GM15510 (cell line): ENCODE measurements around the gene SF3B6.

ENCODE experiments used
- POLR2A ChIP-seq: IDR thresholded peaks from 3 replicates; pipeline ENCODE4 v1.6.1; 2011; ENCODE audit warnings: borderline replicate concordance; ENCODE audit not compliant: insufficient read length; ENCODE audit errors: extremely low read depth

Gene SF3B6

GRCh38 chr2:24046930-24047702, 29.0 kb downstream of the SF3B6 start, which contains the start of gene WDCP:
TSS of gene WDCP (minus strand) at chr2:24047391. CDS start at chr2:24039494, 7,897 bp downstream.
- peak; percentile 82 for TF ChIP-seq POLR2A

GRCh38 chr2:24046599-24046929, 29.6 kb downstream of the SF3B6 start:
- TF ChIP-seq POLR2A = no peak

- no peak for TF ChIP-seq POLR2A
Observed at GRCh38 chr2:24045511-24046508, 30.3 kb downstream of the SF3B6 start.

GRCh38 chr2:24040511-24040910, 35.6 kb downstream of the SF3B6 start:
- TF ChIP-seq POLR2A = no peak

GRCh38 chr2:24038786-24039499, 37.2 kb downstream of the SF3B6 start:
- TF ChIP-seq POLR2A = no peak

GRCh38 chr2:24026233-24026632, 49.9 kb downstream of the SF3B6 start:
- TF ChIP-seq POLR2A = no peak

- no peak for TF ChIP-seq POLR2A
Observed at GRCh38 chr2:24024996-24025663, 51.0 kb downstream of the SF3B6 start.

- no peak for TF ChIP-seq POLR2A
Observed at GRCh38 chr2:24024018-24024417, 52.1 kb downstream of the SF3B6 start.

- no peak for TF ChIP-seq POLR2A
Observed at GRCh38 chr2:24022975-24023575, 53.1 kb downstream of the SF3B6 start.

- no peak for TF ChIP-seq POLR2A
Observed at GRCh38 chr2:24022324-24022974, 53.7 kb downstream of the SF3B6 start.

GRCh38 chr2:24021122-24021998, 54.8 kb downstream of the SF3B6 start:
- no peak for TF ChIP-seq POLR2A

- TF ChIP-seq POLR2A = no peak
Observed at GRCh38 chr2:24020244-24020643, 55.9 kb downstream of the SF3B6 start.

GRCh38 chr2:24019729-24020128, 56.4 kb downstream of the SF3B6 start:
- no peak for TF ChIP-seq POLR2A

- no peak for TF ChIP-seq POLR2A
Observed at GRCh38 chr2:24018241-24018640, 57.9 kb downstream of the SF3B6 start.
